Activated CD4-positive, alpha-beta T cell treated with anti-CD3 and anti-CD28 coated beads, Interleukin-2, amount 50 U/mL, for 4 hours (primary cell): ENCODE data around the gene TBC1D22A.

Experiments used
- DNase-seq, 2 experiments: peaks; one replicate each; pipeline ENCODE4 v3.0.0-alpha.2; 2020

The TBC1D22A gene

DNA sequence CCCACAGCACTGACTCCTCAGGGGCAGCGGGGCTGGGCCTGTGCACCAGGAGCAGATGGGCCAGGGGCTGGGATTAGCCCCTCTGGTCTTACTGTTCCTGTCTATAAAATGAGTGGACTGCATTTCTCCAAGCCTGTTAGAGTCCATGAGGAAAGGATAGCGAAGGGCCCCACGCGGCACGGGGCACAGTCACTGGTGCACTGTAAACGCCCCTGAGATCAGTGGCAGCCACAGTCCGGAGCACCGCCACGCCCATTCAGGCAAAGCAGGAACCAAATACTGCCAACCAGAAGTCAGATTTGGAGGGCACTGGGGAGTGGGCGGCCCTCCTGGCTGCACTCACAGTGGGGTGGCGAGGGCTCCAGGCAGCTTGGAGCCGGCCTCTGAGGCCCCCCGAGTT is 387.5 kb downstream of the TBC1D22A start:
- no peak for DNase-seq

GRCh38 chr22:47150426-47150825 is 388.0 kb downstream of the TBC1D22A start:
- no peak for DNase-seq

DNA sequence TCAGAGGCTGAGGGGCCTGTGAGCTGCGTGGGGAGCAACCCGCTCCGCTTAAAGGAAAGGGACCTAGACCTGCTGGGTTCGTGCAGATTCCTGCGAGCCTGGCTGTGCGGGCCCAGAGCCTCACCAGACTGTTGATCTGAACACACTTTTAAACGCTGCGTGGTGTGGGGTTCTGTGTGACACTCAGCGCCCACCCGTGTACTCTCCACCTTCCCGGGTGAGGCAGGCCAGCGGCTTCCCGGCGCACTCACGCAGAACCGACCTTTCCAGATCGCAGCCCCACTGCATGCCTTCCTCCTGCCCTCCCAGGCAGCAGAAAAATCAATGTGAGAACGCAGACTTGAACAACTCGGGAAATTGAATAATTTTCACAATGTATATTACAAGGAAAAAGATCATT is 388.6 kb downstream of the TBC1D22A start:
- DNase-seq: no peak

- DNase-seq: no peak
These were observed 389.0 kb downstream of the TBC1D22A start for GRCh38 chr22:47151490-47151889.

DNA sequence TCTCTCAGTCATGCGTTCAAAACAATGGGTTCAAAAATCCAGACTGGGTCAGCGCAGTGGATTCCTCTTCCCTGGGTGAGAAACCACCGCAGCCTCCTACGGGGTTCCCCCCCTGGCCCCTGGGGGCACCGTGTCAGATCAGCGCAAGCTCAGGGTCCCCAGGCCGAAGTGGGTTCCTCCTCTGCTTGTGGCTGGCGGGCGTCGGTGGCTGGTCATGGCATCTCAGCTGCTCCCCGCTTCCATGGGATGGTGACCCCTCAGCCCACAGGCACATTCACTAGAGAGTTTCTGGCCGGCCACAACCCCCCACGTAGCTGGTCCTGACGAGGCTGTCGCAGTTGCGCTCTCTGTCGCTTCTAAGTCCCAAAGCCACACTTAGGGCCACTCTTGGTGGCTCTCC is 389.8 kb downstream of the TBC1D22A start:
- DNase-seq: no peak

DNA sequence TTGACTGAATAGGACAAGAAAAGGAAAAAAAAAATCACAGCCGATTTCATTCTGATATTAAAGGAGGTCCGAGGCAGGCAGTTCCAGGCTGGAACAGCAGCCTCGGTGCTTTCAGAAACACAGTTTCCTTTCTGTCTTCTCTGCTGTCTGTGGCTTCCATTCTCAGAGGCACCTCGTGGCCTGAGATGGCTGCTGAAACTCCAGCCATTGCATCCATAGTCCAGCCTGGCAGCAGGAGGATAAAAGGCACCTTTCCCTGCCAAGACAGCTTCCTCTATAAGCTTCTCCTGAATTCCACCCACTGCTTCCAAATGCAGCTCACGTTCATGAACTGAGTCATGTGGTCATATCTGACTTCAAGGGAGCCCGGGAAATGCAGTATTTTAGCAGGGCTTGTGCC is 390.5 kb downstream of the TBC1D22A start:
- no peak for DNase-seq

GRCh38 chr22:47153854-47154525 is 391.5 kb downstream of the TBC1D22A start:
- no peak for DNase-seq

- no peak for DNase-seq
These were observed 392.2 kb downstream of the TBC1D22A start for GRCh38 chr22:47154621-47155081.

DNA sequence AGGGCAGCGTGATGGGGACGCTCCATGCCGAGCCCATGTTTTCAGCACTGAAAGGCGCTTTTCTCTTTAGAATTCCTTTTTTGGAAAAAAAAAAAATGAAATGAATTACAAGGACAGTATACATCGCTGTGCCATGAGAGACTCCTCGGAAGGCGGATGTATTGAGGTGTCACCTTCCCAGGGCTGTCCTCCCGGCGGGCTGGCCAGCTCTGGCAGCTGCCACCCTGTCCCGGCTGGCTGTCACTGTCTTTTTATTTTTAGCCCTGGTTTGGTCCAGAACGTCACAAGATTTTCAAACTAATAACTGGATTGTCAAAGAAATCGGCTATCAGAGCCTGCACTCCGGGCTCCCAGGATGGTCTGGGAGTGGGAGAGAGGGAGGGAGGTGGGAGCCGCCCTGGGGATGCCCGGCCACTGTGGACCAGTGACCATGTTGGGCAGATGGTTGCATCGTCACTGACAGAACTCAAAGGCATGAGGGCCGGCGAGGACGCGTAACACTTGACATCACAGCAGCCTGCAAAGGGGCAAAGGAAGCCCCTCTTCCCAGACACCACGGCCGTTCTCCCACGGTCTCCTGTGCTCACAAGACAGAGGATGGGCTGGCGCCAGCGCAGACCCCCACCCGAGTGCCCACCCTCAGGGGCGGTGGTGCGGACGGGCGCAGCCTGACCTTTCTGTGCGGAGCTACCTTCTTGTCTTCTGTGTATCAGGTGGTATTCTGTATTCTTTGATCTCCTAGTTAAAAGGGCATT is 392.9 kb downstream of the TBC1D22A start:
- DNase-seq: no peak

GRCh38 chr22:47155912-47156311 is 393.5 kb downstream of the TBC1D22A start:
- no peak for DNase-seq

DNA sequence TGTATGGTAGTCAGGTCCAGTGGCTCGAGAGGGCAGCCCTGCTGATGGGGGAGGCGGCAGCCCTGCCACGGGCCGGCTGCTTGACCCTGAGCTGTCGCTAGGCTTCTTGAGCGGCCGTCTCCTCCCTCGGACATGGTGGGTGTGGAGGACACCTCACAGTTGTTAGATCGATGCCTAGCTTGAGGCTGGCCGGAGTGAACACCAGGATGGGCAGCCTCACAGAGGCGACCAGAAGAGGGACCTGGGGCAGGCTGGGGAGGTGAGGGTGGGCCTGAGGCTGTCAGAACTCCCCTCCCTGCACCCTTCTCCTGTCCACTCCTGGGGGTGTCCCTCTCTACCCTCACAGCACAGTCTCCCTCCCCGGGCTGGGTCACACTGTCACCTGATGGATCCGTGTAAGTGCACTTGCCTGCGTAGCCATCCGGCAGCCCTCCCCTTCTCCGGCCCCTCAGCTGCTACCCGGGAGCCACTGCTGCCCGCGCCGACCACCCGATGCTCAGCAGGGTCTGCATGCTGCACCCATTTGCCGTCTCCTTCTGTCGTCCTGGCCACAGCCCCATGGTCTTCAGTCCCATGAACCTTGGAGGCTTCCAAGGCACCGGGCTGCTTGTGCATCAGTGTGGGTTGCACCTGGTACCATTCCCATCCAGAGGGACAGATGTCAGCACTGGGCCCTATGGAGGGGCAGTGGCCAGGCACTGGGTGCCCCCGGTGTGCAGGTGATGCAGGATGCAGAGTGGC is 394.1 kb downstream of the TBC1D22A start:
- DNase-seq: no peak

DNA sequence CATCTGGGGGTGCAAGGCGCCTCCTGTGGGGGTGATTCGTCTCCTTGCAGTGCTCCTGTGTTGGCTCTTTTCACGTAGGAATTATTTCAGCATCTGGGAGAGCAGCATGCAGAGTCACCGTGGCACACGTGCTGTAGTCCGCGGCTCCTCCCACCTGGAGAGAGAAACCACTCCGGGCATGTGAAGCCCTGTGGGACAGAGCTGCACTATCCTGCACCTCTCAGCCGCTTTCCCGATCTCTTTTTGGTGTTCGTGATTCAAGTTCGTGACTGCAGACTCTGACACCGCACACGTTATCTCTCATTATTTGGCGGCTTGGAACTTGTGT is 394.6 kb downstream of the TBC1D22A start:
- no peak for DNase-seq

GRCh38 chr22:47157486-47158270 is 395.2 kb downstream of the TBC1D22A start:
- no peak for DNase-seq

GRCh38 chr22:47158457-47158856 is 396.0 kb downstream of the TBC1D22A start:
- no peak for DNase-seq

- no peak for DNase-seq
These were observed 397.1 kb downstream of the TBC1D22A start for GRCh38 chr22:47159592-47159991.

- DNase-seq: no peak
These were observed 397.7 kb downstream of the TBC1D22A start for GRCh38 chr22:47160141-47160541.

DNA sequence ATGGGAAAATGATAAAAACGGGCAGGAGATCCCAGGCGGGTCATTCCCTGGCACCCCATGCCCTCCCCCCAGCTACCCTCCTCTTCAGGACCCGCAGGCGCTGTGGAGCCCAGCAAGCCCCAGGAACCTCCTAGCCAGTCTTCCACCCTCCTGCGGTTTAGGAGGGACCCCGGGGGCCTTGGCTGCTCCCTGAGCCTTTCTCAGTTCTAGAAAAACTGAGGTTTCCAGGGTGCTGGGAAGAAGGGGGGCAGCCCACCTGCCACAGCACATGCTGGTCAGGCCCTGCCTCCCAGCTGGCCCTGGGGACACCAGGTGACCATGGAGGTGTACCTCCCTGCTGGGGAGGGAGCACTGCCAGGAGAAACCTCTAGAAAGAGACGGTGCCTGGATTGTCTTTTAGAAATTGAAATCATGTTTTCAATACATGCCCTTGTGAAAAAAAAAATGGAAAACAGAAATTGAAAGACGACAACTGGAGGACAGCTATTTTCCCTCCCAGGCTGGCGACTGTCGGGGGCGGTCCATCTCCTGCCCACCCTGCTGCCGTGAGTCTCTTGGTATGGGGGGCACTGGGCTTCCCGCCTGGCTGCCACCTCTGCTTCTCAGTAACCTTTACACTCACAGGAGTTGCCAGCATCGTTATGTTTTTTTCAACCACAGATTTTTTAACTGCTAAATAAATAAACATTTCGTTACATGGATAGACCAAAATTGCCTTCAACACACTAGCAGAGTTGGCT is 398.5 kb downstream of the TBC1D22A start:
- DNase-seq: no peak

DNA sequence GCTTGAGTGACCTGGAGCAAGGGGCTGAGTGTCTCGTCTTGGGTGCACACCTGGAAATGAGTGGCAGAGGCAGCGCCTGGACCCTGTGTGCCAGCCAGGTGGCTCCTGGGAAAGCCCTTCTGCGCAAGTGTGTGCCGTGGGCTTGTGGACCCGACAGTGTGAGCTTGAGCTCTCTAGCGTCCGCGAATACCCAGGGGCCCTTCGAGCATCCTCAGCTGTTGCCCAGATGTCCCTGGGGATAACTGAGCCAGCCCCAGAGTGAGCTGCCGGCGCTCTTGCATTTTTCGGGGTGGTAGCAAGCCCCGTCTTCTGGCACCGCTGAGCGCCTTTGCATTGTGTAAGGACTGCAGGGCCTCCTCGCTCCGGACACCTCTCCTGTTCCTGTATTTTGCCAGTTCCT is 399.2 kb downstream of the TBC1D22A start:
- no peak for DNase-seq

GRCh38 chr22:47162865-47163264 is 400.4 kb downstream of the TBC1D22A start:
- DNase-seq: no peak

- no peak for DNase-seq
These were observed 401.0 kb downstream of the TBC1D22A start for GRCh38 chr22:47163481-47163855.

DNA sequence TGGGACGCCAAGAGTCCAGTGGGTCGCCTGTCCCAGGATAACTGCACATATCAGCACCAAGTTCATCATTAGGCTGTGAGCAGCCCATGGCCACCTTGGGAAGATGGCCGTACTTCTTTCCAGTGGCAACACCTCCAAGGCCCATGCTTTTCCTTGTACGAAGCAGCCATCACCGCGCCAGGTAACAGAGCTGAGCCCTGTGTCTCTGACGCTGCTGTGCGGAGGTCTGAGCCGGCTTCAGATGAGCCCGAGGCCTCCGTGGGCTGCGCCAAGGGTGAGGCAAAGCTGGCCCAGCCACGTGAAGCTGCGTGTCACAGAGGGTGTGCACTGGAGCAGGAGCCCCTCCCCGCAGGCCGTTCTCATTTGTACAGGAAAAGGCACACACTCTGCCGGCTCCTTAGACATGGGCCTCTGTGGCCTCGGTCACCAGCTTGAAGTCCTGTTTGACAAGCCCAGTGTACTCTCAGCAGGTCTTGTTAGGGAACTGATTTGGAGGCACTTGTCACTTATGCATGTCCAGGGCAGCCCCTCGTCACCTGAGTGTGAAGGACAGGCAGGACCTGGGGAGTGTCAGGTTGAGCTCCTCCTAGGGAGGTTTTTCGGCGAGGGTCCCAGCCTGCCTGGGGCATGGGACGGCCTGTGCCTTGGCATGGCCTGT is 401.5 kb downstream of the TBC1D22A start:
- DNase-seq: no peak
